ENCODE results near the gene UBE2O. TPM values are rescaled to one million over a fixed set of nuclear protein-coding genes. Genes with fewer than 3 reads are reported as not detected.

UBE2O gene
- total RNA-seq, 1 experiment from 2014 or later = 68.9 TPM

- TF ChIP-seq ELF4 (CRISPR knock-in tag; IDR thresholded peaks at IDR 0.05; ENCODE audit: low read depth) (no peak), ZNF219 (CRISPR knock-in tag; IDR thresholded peaks at IDR 0.05; ENCODE audit: borderline replicate concordance) (no peak)
- TF ChIP-seq, protein P1, sequence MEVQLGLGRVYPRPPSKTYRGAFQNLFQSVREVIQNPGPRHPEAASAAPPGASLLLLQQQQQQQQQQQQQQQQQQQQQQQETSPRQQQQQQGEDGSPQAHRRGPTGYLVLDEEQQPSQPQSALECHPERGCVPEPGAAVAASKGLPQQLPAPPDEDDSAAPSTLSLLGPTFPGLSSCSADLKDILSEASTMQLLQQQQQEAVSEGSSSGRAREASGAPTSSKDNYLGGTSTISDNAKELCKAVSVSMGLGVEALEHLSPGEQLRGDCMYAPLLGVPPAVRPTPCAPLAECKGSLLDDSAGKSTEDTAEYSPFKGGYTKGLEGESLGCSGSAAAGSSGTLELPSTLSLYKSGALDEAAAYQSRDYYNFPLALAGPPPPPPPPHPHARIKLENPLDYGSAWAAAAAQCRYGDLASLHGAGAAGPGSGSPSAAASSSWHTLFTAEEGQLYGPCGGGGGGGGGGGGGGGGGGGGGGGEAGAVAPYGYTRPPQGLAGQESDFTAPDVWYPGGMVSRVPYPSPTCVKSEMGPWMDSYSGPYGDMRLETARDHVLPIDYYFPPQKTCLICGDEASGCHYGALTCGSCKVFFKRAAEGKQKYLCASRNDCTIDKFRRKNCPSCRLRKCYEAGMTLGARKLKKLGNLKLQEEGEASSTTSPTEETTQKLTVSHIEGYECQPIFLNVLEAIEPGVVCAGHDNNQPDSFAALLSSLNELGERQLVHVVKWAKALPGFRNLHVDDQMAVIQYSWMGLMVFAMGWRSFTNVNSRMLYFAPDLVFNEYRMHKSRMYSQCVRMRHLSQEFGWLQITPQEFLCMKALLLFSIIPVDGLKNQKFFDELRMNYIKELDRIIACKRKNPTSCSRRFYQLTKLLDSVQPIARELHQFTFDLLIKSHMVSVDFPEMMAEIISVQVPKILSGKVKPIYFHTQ (CRISPR knock-in tag; IDR thresholded peaks at IDR 0.05) = no peak
- TF ChIP-seq, protein P2, sequence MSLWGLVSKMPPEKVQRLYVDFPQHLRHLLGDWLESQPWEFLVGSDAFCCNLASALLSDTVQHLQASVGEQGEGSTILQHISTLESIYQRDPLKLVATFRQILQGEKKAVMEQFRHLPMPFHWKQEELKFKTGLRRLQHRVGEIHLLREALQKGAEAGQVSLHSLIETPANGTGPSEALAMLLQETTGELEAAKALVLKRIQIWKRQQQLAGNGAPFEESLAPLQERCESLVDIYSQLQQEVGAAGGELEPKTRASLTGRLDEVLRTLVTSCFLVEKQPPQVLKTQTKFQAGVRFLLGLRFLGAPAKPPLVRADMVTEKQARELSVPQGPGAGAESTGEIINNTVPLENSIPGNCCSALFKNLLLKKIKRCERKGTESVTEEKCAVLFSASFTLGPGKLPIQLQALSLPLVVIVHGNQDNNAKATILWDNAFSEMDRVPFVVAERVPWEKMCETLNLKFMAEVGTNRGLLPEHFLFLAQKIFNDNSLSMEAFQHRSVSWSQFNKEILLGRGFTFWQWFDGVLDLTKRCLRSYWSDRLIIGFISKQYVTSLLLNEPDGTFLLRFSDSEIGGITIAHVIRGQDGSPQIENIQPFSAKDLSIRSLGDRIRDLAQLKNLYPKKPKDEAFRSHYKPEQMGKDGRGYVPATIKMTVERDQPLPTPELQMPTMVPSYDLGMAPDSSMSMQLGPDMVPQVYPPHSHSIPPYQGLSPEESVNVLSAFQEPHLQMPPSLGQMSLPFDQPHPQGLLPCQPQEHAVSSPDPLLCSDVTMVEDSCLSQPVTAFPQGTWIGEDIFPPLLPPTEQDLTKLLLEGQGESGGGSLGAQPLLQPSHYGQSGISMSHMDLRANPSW (CRISPR knock-in tag; conservative IDR thresholded peaks at IDR 0.05; ENCODE audit: low read depth) = no peak
- TF ChIP-seq, protein P3, sequence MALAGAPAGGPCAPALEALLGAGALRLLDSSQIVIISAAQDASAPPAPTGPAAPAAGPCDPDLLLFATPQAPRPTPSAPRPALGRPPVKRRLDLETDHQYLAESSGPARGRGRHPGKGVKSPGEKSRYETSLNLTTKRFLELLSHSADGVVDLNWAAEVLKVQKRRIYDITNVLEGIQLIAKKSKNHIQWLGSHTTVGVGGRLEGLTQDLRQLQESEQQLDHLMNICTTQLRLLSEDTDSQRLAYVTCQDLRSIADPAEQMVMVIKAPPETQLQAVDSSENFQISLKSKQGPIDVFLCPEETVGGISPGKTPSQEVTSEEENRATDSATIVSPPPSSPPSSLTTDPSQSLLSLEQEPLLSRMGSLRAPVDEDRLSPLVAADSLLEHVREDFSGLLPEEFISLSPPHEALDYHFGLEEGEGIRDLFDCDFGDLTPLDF (CRISPR knock-in tag; IDR thresholded peaks at IDR 0.05) = no peak
These were observed 65.8 kb downstream of the UBE2O start (continued) for GRCh38 chr17:76386966-76387765.

DNA sequence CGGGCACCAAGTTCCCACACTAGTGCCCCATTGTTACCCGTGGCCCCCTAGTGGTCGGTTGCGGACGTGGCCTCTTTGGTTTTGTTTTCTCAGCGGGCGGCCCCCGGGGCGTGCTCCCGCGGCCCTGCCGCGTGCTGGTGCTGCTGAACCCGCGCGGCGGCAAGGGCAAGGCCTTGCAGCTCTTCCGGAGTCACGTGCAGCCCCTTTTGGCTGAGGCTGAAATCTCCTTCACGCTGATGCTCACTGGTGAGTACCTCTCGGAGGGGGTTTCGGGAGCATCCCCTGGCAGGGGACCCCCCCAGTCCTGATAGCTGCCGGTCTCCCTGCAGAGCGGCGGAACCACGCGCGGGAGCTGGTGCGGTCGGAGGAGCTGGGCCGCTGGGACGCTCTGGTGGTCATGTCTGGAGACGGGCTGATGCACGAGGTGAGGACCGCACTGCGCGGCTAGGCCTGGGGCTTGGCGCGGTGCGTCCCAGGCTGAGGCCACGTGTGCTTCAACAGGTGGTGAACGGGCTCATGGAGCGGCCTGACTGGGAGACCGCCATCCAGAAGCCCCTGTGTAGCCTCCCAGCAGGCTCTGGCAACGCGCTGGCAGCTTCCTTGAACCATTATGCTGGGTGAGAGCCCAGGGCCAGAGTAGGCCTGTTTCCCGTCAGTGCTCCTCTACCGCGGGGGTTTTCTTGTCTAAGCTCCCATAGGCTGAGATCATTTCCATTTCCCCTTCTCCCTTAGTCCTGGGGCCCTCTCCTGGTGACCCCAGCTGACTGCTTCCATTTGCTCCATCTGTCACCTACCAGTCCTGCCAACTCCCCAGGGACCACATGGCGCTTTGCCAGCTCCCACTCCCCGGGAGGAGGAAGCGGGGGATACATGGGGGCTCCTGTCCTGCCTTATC is 66.8 kb downstream of the UBE2O start:
- ChIA-PET CTCF (interaction anchor here (0.5 to 10.6 kb wide), 32 partner anchors 10 to 481 kb away, joined by 3 to 135 read pairs (median 4); partner anchors contain the start of genes MRPL38, PRPSAP1, RHBDF2 and ZACN), POLR2A (interaction anchor here (0.6 to 2.5 kb wide), 3 partner anchors 21 to 103 kb away, joined by 4 to 10 read pairs (median 4); partner anchors contain the start of gene PRPSAP1)
- Mint-ChIP-seq H3K36me3 (peaks cover 6% of the 10 kb centered on the region; the same call in 1 of the 2 replicates), H3K9me3 (no peaks in the 10 kb centered on the region), H3K27ac (no peak overlapping the region), H3K4me1 (peaks cover 32% of the 10 kb centered on the region), H3K4me3 (peak overlapping the region; percentile 36; the same call in 1 of the 2 replicates), H3K27me3 (ENCODE audit: low read depth) (peaks cover 42% of the 10 kb centered on the region)
- DNase-seq (ENCODE audit: low spot score) = peak; percentile 88
- ATAC-seq = peak; percentile 0; the same call in 1 of the 2 replicates
- TF ChIP-seq ZNF512 (CRISPR knock-in tag; IDR thresholded peaks at IDR 0.05; ENCODE audit: borderline replicate concordance) = no peak
- TF ChIP-seq, protein P4, sequence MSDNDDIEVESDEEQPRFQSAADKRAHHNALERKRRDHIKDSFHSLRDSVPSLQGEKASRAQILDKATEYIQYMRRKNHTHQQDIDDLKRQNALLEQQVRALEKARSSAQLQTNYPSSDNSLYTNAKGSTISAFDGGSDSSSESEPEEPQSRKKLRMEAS (CRISPR knock-in tag; IDR thresholded peaks at IDR 0.05) = peak; percentile 95
- TF ChIP-seq, protein P2 (CRISPR knock-in tag; conservative IDR thresholded peaks at IDR 0.05; ENCODE audit: low read depth) = no peak
- TF ChIP-seq SMAD4 (CRISPR knock-in tag; IDR thresholded peaks at IDR 0.05) = peak; percentile 91
- no peak for TF ChIP-seq ZNF396 (CRISPR knock-in tag; IDR thresholded peaks at IDR 0.05; ENCODE audit: borderline replicate concordance)
- TF ChIP-seq JAZF1 (CRISPR knock-in tag; IDR thresholded peaks at IDR 0.05) = no peak
- TF ChIP-seq FOXJ3 (CRISPR knock-in tag; IDR thresholded peaks at IDR 0.05; ENCODE audit: borderline replicate concordance) = no peak
- 0 out of 2 replicates have a peak, but pooled peaks have one; percentile 32 for TF ChIP-seq ATF1 (CRISPR knock-in tag; IDR thresholded peaks at IDR 0.05)
- no peak for TF ChIP-seq ATF6 (CRISPR knock-in tag; IDR thresholded peaks at IDR 0.05)
- TF ChIP-seq MYBL2 (CRISPR knock-in tag; IDR thresholded peaks at IDR 0.05) = peak; percentile 89; the same call in 1 of the 2 replicates
- TF ChIP-seq ESRRA (CRISPR knock-in tag; IDR thresholded peaks at IDR 0.05; ENCODE audit: borderline replicate concordance) = peak; percentile 46; the same call in 1 of the 2 replicates
- no peak for TF ChIP-seq ZNF138 (CRISPR knock-in tag; conservative IDR thresholded peaks at IDR 0.05)
- TF ChIP-seq SMAD3 (CRISPR knock-in tag; IDR thresholded peaks at IDR 0.05; ENCODE audit: borderline replicate concordance) = peak; percentile 88
- TF ChIP-seq NR1H2 (CRISPR knock-in tag; IDR thresholded peaks at IDR 0.05) = no peak
